Subcutaneous abdominal adipose tissue (tissue), 5 donors: ENCODE measurements around the gene SDCCAG8.

Source experiments
- H3K27ac ChIP-seq: one replicate; pipeline ENCODE4 v1.7.0; 2013; ENCODE audit warnings: low read depth, mild to moderate bottlenecking, inconsistent platforms, low read length, moderate library complexity
- H3K27me3 ChIP-seq, 5 donors: one replicate each; pipeline ENCODE4 v1.7.0; 2013; ENCODE audit warnings: low read length in 5 of 5, inconsistent platforms in 1 of 5; ENCODE audit not compliant: control insufficient read depth in 5 of 5, insufficient read depth in 4 of 5
- H3K36me3 ChIP-seq, 5 donors: one replicate each; pipeline ENCODE4 v1.7.0; 2013; ENCODE audit warnings: low read length in 5 of 5; ENCODE audit not compliant: control insufficient read depth in 5 of 5, insufficient read depth in 5 of 5
- H3K4me1 ChIP-seq, 5 donors: one replicate each; pipeline ENCODE4 v1.7.0; 2013; ENCODE audit warnings: low read length in 5 of 5, mild to moderate bottlenecking in 3 of 5, moderate library complexity in 1 of 5; ENCODE audit not compliant: control insufficient read depth in 5 of 5, insufficient read depth in 5 of 5
- H3K4me3 ChIP-seq, 5 donors: one replicate each; pipeline ENCODE4 v1.7.0; 2013; ENCODE audit warnings: low read length in 5 of 5, low read depth in 1 of 5
- H3K9ac ChIP-seq, 5 donors: one replicate each; pipeline ENCODE4 v1.7.0; 2013; ENCODE audit warnings: low read length in 5 of 5, mild to moderate bottlenecking in 4 of 5, moderate library complexity in 3 of 5
- H3K9me3 ChIP-seq, 5 donors: one replicate each; pipeline ENCODE4 v1.7.0; 2013; ENCODE audit warnings: low read length in 5 of 5; ENCODE audit not compliant: control insufficient read depth in 5 of 5
- donor health status: healthy.
- donor health status: healthy.
- donor health status: healthy.
- donor health status: healthy.
- donor health status: healthy.

Gene SDCCAG8

GRCh38 chr1:243293941-243294722 is 38.3 kb downstream of the SDCCAG8 start:
- Histone ChIP-seq H3K27me3 (no peaks in the 10 kb centered on the region), H3K9me3 (peaks cover 0 to 7% (median 0%) of the 10 kb centered on the region in 5 donors), H3K4me1 (no peaks in the 10 kb centered on the region), H3K9ac (no peak overlapping the region), H3K4me3 (no peak overlapping the region), H3K27ac (no peak overlapping the region), H3K36me3 (peaks cover 5 to 34% (median 32%) of the 10 kb centered on the region in 5 donors)

GRCh38 chr1:243294723-243295121 is 38.9 kb downstream of the SDCCAG8 start:
- Histone ChIP-seq H3K4me3 (no peak overlapping the region), H3K27me3 (no peaks in the 10 kb centered on the region), H3K4me1 (no peaks in the 10 kb centered on the region), H3K36me3 (peaks cover 3 to 29% (median 26%) of the 10 kb centered on the region in 5 donors), H3K27ac (no peak overlapping the region), H3K9ac (no peak overlapping the region), H3K9me3 (peaks cover 0 to 7% (median 0%) of the 10 kb centered on the region in 5 donors)

GRCh38 chr1:243299069-243299468 is 43.2 kb downstream of the SDCCAG8 start:
- H3K4me3 ChIP-seq = no peak overlapping the region
- no peak overlapping the region for H3K27ac ChIP-seq
- H3K36me3 ChIP-seq = peaks cover 3 to 29% (median 14%) of the 10 kb centered on the region in 5 donors
- H3K9ac ChIP-seq = no peak overlapping the region
- H3K4me1 ChIP-seq = no peaks in the 10 kb centered on the region
- H3K27me3 ChIP-seq = no peaks in the 10 kb centered on the region
- peaks cover 0 to 3% (median under 1%) of the 10 kb centered on the region in 5 donors for H3K9me3 ChIP-seq

- Histone ChIP-seq H3K36me3 (peaks cover 3 to 26% (median 11%) of the 10 kb centered on the region in 5 donors), H3K4me3 (no peak overlapping the region), H3K9me3 (peaks cover 0 to 3% (median 0%) of the 10 kb centered on the region in 5 donors), H3K27me3 (no peaks in the 10 kb centered on the region), H3K9ac (no peak overlapping the region), H3K4me1 (no peaks in the 10 kb centered on the region), H3K27ac (no peak overlapping the region)
Observed at GRCh38 chr1:243301059-243301458, 45.2 kb downstream of the SDCCAG8 start.

DNA sequence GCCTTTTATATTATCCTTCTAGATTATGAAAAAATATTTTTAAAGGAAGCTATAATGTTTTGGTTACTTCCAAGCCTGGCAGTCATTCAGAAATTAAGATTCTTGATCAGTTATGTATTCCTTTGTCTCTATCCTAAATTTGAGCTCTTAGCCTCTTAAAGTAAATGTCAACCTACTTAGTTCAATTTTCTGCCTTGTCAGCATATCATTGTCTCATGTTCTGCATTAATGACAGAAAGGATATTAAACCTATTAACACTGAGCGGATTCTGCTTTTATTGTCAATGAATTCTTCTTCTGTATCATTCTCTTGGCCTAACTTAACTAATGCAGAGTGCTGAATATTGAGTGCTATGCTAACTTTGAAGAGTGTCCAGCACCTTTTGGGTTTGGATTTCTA is 56.0 kb downstream of the SDCCAG8 start:
- no peak overlapping the region for H3K9ac ChIP-seq
- no peak overlapping the region for H3K27ac ChIP-seq
- H3K27me3 ChIP-seq = no peaks in the 10 kb centered on the region
- H3K4me3 ChIP-seq = no peak overlapping the region
- H3K36me3 ChIP-seq = peaks cover 5 to 19% (median 16%) of the 10 kb centered on the region in 5 donors
- peaks cover 0 to 22% (median 15%) of the 10 kb centered on the region in 5 donors for H3K4me1 ChIP-seq
- no peaks in the 10 kb centered on the region for H3K9me3 ChIP-seq

- no peaks in the 10 kb centered on the region for H3K9me3 ChIP-seq
- no peak overlapping the region for H3K9ac ChIP-seq
- H3K4me1 ChIP-seq = peaks cover 0 to 22% (median 15%) of the 10 kb centered on the region in 5 donors
- H3K27me3 ChIP-seq = no peaks in the 10 kb centered on the region
- H3K36me3 ChIP-seq = peaks cover 11 to 27% (median 18%) of the 10 kb centered on the region in 5 donors
- H3K4me3 ChIP-seq = no peak overlapping the region
- H3K27ac ChIP-seq = peak overlapping the region; percentile 18
Observed at GRCh38 chr1:243312952-243313634, 57.3 kb downstream of the SDCCAG8 start.

- Histone ChIP-seq H3K36me3 (peaks cover 12 to 29% (median 16%) of the 10 kb centered on the region in 5 donors), H3K9ac (no peak overlapping the region), H3K27me3 (no peaks in the 10 kb centered on the region), H3K4me1 (peaks cover 0 to 22% (median 15%) of the 10 kb centered on the region in 5 donors), H3K27ac (peak overlapping the region; percentile 18), H3K4me3 (no peak overlapping the region), H3K9me3 (no peaks in the 10 kb centered on the region)
Observed at GRCh38 chr1:243313635-243314536, 58.0 kb downstream of the SDCCAG8 start.

GRCh38 chr1:243315455-243315854 is 59.6 kb downstream of the SDCCAG8 start:
- Histone ChIP-seq H3K4me3 (no peak overlapping the region), H3K9ac (no peak overlapping the region), H3K27ac (no peak overlapping the region), H3K9me3 (no peaks in the 10 kb centered on the region), H3K27me3 (no peaks in the 10 kb centered on the region), H3K4me1 (peaks cover 0 to 22% (median 15%) of the 10 kb centered on the region in 5 donors), H3K36me3 (peaks cover 12 to 27% (median 15%) of the 10 kb centered on the region in 5 donors)

DNA sequence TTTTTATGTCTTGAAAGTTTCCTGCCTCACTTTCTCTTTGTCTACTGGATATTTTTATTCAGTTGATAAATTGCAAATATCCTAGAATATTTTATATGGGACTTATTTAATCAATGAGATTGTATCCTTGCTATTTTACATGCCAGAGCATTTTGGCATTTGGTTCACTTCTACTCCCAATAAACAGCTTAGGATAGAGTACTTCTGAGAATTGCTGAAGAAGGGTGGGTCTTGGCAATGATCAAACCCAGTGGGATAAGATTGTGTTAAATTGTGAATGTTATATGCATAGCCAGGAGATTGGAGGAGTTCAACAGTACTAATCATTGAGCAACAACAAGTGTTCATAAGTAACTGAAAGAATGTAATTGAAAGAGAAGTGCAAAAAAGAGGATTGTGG is 60.1 kb downstream of the SDCCAG8 start:
- Histone ChIP-seq H3K9me3 (no peaks in the 10 kb centered on the region), H3K27me3 (no peaks in the 10 kb centered on the region), H3K27ac (no peak overlapping the region), H3K4me1 (peaks cover 0 to 22% (median 15%) of the 10 kb centered on the region in 5 donors), H3K4me3 (peak overlapping the region in 1 of 5 donors; percentile 7), H3K9ac (peak overlapping the region in 1 of 5 donors; percentile 7), H3K36me3 (peaks cover 12 to 27% (median 15%) of the 10 kb centered on the region in 5 donors)
